HG02642 (cell line): ENCODE measurements around the gene DGKH.
"Not testable (repeated sequence)": the region's sequence is repeated elsewhere in the genome, so short reads cannot be mapped to it uniquely, and the experiment has no call there.

Experiments
- ATAC-seq: cut with Tn5 transposase; IDR thresholded peaks from one replicate; pipeline ENCODE4 v1.9.1; 2021; ENCODE audit warnings: mild to moderate bottlenecking; ENCODE audit not compliant: unreplicated experiment, poor library complexity

The DGKH gene

DNA sequence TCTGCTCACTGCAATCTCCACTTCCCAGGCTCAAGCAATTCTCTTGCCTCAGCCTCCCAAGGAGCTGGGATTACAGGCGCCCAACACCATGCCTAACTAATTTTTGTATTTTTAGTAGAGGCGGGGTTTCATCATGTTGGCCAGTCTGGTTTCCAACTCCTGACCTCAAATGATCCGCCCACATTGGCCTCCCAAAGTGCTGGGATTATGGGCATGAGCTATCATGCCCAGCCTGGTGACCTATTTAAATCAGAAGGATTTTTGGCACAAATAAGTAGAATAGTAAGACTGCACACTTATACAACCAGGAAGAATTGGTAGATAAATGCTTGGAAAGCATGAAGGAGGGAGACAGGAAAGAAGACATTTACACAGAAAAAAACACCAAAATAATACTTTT lies 170.1 kb downstream of the DGKH start:
- ATAC-seq = no peak

DNA sequence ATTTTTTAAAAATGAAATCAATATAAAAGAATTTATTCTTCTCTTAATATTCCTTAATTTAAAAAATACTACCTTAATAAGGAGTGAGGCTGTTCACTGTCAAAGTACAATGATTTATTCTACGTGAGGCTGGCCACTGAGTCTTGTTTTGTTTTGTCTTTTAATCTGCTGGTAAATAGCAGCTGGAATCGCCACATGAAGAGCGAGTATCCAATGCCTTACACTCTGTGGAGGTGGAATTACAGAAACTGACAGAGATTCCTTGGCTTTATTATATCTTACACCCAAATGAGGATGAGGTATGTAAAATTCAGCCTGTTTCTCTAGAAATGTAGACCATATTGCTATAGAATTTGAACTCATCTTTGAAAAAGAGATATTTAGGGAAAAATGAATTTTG lies 170.6 kb downstream of the DGKH start:
- ATAC-seq = no peak

DNA sequence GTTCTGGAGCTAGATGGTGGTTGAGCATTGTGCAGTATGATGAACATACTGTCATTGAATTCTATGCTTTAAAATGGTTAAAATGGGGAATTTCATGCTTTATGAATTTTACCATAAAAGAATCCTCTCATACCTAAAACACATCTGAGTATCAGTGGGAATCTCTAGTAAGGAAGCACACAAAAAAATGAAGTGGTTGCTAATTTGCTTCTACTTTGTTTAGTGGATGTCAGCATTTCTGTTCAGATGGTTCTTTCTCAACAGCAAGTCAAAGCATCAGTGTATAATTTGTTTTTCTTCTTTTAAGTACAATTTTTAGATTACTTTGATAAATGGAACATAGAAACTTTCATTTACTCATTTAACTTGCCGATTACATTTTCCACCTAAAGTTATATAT lies 171.4 kb downstream of the DGKH start:
- no peak for ATAC-seq

DNA sequence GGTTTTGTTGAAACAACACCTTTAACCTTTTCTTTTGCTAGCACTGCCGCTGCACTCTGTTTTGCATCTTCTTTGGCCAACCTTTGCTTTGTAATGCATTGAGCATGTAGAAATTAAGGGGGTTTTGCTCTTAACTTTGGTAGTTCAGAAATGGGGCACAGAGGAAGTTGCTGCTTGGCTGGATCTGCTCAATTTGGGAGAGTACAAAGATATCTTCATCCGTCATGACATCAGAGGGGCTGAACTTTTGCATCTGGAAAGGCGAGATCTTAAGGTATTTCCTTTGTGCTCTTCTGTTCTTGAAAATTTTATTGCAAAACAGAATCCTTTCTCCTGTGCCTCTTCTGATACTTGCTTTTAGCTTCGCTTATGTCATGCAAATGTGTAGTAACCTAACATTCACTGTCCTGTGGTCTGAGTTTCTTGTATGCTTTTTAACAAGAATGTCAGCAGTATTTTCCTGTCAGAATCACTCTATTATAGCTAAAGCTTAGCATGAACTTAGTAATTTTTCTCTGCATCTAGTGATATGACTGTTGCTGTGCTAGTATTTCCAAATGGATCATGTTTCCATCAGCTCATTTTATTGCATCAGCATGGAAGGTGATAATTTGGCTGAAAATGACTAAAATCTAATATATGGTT lies 172.8 kb downstream of the DGKH start:
- no peak for ATAC-seq

DNA sequence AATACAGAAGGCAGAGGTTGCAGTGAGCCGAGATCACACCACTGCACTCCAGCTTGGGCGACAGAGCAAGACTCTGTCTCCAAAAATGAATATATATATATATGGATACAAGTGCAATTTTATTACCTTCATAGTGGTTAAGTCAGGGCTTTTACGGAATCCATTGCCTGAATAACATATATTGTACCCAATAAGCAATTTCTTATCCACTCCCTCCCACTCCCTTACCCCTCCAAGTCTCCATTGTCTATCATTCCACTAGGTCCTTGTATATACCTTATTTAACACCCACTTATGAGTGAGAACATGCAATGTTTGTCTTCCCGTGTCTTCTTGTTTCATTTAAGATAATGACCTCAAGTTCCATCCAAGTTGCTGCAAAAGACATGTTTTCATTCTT lies 175.2 kb downstream of the DGKH start:
- no peak for ATAC-seq

DNA sequence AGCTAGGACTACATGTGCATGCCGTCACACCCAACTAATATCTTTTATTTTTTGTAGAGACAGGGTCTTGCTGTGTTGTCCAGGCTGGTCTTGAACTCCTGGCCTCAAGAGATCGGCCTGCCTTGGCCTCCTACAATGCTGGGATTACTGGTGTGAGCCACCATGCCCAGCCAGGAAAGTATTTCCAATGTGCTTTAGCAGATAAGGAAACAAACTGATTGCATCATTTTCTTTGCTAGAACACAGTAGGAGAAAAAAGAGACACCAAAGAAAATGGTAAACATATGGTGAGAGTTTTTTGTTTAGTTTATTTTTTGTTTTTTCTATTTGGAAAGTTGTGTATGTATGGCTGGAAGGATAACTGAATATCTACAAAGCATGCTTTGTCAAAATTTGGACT lies 176.6 kb downstream of the DGKH start:
- ATAC-seq = no peak

DNA sequence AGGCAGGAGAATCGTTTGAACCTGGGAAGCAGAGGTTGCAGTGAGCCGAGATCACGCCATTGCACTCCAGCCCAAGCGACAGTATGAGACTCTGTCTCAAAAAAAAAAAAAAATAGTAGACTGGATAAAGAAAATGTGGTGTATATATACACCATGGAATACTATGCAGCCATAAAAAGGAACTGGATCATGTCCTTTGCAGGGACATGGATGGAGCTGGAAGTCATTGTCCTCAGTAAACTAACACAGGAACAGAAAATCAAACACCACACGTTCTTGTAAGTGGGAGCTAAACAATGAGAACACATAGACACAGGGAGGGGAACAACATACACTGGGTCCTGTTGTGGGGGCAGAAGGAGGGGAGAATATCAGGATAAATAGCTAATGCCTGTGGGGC lies 178.3 kb downstream of the DGKH start:
- ATAC-seq = not testable (repeated sequence)

DNA sequence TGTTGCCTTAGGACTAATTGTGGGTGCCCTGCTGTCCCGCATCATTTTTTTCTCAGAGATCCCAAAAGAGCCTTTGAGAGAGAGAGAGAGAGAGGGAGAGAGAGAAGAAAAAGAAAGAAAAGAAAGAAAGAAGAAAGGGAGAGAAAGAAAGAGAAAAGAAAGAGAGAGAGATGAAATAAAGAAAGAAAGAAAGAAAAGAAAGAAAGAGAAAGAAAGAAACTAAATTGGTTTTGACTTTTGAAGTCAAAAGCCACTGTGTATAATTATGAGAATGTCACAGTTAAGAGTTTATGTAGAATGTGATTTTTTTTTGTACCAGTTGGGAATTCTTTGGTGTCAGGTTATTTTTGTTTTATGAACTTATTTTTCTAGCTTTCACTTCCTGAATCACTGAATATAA lies 180.1 kb downstream of the DGKH start:
- no peak for ATAC-seq

DNA sequence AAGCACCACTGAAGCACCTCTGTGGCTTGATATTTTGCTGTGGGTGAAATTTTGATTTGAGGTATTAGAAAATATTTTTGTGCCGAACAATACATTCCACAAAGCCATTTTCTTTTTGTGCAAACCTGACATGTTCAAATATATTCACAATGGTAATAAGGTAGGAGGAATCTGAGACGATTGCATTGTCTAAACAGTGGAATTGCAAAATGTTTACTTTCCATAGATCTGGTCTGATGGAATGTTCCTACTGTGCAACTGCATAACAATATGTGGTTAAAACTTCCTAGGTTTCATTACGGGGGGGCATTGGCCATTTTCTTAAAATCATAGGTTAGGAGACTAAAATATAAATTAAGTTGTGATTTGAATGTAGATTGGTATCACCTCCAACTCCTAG lies 180.8 kb downstream of the DGKH start:
- ATAC-seq = no peak

DNA sequence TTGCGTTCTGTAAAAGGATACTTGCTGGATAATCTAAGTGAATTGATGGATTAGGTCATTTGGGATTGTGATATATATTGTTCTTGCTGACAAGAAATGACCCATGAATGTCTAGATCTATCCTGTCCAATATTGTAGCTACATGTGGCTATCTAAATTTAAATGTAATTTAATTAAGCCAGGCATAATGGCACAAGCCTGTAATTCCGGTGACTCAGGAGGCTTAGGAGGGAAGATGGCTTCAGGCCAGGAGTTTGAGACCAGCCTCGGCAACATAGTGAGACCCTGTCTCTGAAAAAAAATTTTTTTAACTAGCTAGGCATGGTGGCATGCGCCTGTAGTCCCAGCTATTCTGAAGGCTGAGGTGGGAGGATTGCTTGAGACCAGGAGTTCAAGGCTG lies 184.2 kb downstream of the DGKH start:
- ATAC-seq = no peak

DNA sequence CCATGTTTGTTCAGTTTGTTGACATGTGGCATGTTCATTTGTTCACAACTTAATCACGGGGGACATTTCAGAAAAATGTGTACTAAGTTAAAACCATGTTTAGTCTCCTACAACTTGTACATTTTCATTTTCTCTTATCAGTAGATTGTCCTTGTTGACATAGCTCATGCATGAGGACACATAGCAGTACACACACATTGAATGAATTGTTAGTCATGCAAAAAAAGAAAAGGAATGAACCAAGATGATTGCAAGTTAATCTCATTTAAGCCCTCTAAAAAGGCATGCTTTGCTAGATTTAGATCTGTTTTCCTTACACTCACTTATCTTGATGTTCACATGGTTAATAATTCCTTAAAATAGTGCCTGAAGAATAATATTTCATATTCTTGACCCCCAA lies 185.3 kb downstream of the DGKH start:
- no peak for ATAC-seq

DNA sequence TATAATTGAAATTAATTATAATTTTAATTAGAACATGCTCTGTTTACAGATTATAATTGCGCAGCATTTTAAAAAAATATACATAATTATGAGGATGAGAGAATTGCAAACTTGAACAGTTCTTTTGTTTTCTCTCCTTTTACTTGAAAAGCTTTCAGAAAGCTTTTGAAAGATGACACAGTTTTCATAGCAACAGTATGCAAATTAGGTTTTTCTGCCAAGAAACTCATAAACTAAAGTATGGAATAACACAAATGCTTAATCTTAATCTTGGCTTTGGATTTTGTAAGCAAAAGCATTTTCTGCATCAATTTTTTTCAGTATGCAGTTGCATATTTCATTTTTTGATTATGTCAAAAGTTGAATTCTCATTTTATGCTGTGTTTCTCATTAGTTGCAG lies 190.7 kb downstream of the DGKH start:
- ATAC-seq = no peak

DNA sequence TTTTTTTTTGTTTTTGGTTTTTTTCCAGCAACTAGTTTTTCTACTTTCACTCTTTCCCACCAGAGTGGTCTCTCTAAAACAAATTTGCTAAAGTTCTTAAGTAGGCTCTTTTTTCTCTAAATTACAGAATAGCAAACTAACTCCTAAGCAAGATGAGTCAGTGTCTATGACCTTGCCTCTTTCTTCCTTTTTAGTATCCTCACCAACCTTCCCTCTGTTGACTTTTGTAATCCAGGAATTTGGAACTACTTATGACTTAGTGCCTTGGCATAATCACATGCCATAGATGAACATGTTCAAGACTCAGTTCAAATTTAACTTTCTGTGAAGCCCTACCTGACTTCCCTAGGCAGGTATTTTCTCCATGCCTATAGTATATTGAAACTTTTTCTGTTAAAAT lies 191.2 kb downstream of the DGKH start:
- ATAC-seq = no peak

DNA sequence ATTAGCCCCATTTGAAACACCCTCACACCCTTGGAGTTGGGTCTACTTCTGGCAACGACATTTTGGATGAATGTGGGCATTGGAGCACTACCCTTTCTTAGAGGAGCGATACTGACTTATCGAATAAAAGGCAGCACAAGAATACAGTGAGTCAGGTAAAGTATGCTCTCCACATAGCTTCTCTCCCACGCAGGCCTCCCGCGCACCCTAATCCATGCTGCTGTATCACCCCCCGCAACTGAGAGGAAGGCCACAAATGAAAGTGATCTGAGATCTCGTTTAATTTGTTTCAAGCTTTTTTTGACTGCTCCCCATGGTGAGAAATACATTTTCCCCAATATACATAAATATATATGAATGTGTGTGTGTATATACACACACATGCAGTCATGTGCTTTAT lies 198.1 kb downstream of the DGKH start:
- ATAC-seq = no peak

DNA sequence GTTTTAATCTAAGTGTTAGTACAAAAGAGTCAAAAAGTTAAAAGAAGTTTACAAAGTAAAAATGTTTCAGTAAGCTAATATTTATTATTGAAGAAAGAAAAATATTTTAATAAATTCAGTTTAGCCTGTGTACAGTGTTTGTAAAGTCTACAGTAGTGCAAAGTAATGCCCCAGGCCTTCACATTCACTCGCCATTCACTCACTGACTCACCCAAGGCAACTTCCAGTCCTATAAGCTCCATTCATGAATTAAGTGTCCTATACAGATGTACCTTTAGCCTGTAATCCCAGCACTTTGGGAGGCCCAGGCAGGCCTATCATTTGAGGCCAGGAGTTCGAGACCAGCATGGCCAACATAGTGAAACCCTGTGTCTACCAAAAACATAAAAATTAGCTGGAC lies 199.4 kb downstream of the DGKH start:
- no peak for ATAC-seq

DNA sequence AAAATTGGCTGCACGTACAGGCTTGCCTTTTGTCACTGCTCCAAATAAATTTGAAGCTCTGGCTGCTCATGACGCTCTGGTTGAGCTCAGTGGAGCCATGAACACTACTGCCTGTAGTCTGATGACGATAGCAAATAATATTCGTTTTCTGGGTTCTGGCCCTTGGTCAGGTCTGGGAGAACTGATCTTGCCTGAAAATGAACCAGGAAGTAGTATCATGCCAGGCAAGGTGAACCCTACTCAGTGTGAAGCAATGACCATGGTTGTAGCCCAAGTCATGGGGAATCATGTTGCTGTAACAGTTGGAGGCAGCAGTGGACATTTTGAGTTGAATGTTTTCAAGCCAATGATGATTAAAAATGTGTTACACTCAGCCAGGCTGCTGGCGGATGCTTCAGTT lies 207.4 kb downstream of the DGKH start:
- ATAC-seq = no peak

DNA sequence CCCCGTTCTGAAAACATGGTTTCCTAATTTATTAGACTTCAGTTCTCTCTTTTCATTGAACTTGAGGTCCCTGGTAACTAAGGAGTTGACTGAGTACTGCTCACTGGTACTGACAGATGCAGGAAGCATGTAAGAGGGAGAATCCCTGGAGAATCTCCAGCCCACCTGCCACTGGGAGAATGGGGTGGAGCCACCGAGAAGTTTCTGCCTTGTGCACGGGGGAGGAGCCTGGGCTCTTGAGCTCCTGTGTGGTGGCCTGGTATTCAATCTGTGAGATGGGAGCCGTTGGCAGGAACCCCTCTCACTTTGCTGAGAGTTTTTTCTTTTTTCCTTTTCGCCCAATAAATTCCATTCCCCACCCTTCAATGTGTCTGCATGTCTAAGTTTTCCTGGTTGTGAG lies 210.3 kb downstream of the DGKH start:
- no peak for ATAC-seq

DNA sequence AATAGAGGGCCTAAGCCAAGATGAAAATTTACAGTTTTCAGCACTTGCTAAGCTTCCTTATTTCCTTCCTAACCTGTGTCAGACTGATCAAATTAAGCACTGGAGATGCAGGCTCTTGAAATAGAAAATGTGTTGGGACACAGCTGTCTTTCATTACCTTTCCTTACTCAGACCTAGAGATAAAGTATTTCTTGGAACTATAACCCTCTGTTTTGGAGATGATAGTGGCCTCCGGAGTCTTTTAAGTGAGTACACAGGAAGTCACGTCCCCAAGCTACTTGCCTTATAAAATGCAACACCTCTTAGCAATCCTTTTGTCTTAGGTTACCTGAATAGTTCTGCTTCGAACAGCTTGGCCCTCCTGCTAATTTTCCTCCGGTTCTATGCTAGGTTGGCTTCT lies 211.1 kb downstream of the DGKH start:
- no peak for ATAC-seq

DNA sequence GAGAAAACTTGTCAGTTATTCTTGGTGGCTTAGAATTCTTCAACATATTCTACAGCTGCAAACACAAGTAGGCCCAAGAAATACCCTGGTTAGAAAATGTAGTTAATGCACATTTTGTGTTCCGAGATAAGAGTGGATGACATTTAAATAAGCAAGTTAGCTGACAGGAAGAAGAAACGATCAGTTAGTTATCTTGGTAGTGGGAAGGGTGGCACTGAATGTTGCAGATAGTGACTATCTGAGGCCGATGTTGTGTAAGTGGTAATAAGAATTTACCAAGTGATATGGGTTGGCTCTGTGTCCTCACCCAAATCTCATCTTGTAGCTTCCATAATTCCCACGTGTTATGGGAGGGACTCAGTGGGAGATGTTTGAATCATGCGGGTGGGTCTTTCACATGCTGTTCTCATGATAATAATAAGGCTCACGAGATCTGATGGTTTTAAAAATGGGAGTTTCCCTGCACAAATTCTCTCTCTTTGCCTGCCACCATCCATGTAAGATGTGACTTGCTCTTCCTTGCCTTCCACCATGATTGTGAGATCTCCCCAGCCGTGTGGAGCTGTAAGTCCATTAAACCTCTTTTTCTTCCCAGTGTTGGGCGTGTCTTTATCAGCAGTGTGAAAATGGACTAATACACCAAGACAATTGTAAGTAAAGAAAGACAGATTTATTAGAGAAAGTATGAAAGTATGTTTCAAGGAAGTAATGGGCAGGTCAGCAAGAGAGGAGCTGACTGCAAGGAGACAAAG lies 212.6 kb downstream of the DGKH start:
- no peak for ATAC-seq

DNA sequence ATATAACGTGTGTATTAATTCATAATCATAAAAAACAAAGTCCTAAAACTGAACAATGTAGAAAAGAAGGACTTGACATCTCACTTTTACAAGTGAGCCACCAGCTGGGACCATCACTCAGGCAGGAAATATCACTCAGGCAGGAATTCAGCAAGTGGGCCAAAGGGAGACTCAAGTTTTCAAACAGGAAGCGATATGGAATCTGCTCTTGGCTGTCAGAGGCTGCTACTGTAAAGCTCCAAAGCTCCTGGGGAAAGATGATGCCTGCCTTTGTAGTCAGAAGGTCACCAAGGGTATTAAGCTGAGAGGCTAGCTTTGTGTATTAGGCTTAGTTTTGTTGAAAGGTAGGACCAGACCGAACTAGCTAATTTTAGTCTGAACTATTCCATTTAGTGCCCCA lies 218.0 kb downstream of the DGKH start:
- no peak for ATAC-seq

DNA sequence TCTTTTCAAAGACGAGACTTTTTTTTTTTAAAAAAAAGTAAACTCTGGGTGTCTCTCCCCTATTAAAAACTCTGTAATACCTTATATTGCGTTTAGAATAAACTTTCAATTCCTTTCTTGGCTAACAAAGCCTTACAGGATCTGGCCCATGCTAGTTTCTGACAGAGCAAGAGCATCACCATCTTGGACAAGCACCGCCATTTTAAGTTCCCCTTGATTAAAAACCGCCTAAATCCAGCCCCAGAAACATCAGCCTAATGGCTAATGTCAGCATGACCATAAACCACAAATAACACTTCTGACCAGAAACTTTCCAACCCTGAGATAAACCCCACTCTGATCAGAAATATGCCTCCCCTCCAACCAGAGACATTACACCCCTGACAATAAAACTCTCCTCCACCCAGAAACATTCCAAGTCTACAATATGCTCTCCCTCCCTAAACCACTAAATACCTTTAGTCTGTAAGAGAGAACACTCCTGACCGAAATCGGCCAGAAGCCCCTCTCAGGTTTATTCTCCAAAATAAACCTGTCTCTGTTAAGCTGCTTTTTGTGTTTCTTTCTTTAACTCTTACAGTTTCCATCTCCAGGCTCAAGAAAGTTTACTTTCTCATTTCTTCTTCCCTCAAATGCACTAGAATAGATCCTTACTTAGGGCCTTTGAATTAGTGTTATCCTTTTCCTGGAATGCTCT lies 221.9 kb downstream of the DGKH start:
- ATAC-seq = no peak

DNA sequence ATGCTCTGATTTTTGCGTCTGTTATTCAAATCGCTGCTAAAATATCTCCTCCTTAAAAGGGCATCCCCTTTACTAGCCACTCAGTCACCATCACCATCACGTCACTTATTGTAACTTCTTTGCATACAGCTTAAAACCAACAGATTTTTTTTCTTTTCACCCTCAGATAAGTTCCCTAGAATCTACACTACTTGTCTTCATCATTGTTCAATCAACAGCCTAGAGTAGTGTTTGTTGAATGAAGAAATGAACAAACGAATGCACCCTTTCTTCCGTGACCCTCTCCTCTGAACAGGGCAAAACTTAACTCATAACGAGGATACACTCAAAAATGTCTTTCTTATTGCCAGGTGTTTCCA lies 222.4 kb downstream of the DGKH start:
- ATAC-seq = no peak
